ENCODE data around the gene ASS1. TPM values are rescaled to one million over a fixed set of nuclear protein-coding genes. Genes with fewer than 3 reads are reported as not detected.

Gene ASS1
- total RNA-seq, 1 experiment from 2014 or later: 40.3 TPM

DNA sequence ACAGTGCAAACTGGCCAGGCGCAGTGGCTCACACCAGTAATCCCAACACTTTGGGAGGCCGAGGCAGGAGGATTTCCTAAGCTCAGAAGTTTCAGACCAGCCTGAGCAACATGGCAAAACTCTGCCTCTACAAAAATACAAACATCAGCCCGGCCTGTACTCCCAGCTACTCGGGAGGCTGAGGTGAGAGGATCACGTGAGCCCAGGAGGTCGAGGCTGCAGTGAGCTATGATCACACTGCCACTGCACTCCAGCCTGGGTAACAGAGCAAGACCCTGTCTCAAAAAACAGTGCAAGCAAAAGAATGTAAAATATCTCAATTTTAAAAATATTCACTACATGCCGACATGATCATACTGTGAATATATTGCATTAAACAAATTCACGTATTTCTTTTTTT, 83.9 kb downstream of the ASS1 start:
- TF ChIP-seq, protein P1, sequence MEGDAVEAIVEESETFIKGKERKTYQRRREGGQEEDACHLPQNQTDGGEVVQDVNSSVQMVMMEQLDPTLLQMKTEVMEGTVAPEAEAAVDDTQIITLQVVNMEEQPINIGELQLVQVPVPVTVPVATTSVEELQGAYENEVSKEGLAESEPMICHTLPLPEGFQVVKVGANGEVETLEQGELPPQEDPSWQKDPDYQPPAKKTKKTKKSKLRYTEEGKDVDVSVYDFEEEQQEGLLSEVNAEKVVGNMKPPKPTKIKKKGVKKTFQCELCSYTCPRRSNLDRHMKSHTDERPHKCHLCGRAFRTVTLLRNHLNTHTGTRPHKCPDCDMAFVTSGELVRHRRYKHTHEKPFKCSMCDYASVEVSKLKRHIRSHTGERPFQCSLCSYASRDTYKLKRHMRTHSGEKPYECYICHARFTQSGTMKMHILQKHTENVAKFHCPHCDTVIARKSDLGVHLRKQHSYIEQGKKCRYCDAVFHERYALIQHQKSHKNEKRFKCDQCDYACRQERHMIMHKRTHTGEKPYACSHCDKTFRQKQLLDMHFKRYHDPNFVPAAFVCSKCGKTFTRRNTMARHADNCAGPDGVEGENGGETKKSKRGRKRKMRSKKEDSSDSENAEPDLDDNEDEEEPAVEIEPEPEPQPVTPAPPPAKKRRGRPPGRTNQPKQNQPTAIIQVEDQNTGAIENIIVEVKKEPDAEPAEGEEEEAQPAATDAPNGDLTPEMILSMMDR (IDR thresholded peaks at IDR 0.05; ENCODE audit: unreplicated experiment): no peak
- DNase-seq: no peak
- H3K4me3 Mint-ChIP-seq (ENCODE audit: low read depth, unreplicated experiment): no peak overlapping the region
- H3K9me3 Mint-ChIP-seq (ENCODE audit: low read depth, unreplicated experiment): no peaks in the 10 kb centered on the region
- H3K27me3 Mint-ChIP-seq (ENCODE audit: unreplicated experiment): peaks cover 35% of the 10 kb centered on the region
- CTCF ChIA-PET: interaction anchor here (0.5 kb wide), 1 partner anchor 195 kb away, joined by 4 read pairs; no protein-coding TSS in a partner anchor
- no peak overlapping the region for H3K27ac Mint-ChIP-seq (ENCODE audit: unreplicated experiment)
- no TSS peak for BruUV-seq (replicated peaks)
- no peaks in the 10 kb centered on the region for H3K4me1 Mint-ChIP-seq (ENCODE audit: low read depth, unreplicated experiment)
- H3K36me3 Mint-ChIP-seq (ENCODE audit: insufficient read depth, unreplicated experiment): no peaks in the 10 kb centered on the region
- intact Hi-C loops (cut with micrococcal nuclease; ENCODE audit: unreplicated experiment): no loop called here

DNA sequence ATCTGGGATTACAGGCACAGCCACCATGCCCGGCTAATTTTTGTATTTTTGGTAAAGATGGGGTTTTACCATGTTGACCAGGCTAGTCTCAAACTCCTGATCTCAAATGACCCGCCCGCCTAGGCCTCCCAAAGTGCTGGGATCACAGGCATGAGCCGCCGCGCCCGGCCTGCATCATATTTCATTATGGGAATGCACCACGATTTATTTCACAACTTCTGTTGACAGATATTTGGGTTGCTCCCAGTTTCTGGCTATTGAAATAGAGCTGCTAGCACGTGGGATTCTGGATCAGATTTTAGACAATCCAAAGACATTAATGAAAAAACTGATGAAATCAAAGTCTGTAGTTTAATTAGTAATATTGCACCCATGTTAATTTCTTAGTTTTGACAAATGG, 86.2 kb downstream of the ASS1 start:
- CTCF ChIA-PET: no interaction called here
- no peak overlapping the region for H3K4me3 Mint-ChIP-seq (ENCODE audit: low read depth, unreplicated experiment)
- H3K36me3 Mint-ChIP-seq (ENCODE audit: insufficient read depth, unreplicated experiment): no peaks in the 10 kb centered on the region
- no peaks in the 10 kb centered on the region for H3K9me3 Mint-ChIP-seq (ENCODE audit: low read depth, unreplicated experiment)
- no peaks in the 10 kb centered on the region for H3K4me1 Mint-ChIP-seq (ENCODE audit: low read depth, unreplicated experiment)
- H3K27ac Mint-ChIP-seq (ENCODE audit: unreplicated experiment): no peak overlapping the region
- H3K27me3 Mint-ChIP-seq (ENCODE audit: unreplicated experiment): peaks cover 38% of the 10 kb centered on the region
- no peak for DNase-seq
- intact Hi-C loops (cut with micrococcal nuclease; ENCODE audit: unreplicated experiment): no loop called here
- no TSS peak for BruUV-seq (replicated peaks)
- TF ChIP-seq, protein P1 (IDR thresholded peaks at IDR 0.05; ENCODE audit: unreplicated experiment): no peak

DNA sequence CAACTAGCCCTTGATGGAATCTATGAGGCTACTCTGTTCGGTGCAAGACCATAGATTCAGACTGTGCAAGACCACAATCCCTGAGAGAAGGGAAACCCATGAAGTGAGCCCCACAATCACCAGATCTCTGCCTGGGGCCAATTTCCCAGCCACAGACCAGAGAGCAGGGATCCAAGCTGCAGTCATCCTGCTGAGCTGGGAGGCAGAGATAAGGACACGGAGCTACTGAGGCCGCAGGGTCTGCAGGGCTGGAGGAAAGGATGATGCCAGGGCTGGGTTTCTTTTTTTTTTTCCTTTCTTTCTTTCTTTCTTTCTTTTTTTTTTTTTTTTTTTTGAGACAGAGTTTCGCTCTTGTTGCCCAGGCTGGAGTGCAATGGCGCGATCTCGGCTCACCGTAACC, 86.9 kb downstream of the ASS1 start:
- Mint-ChIP-seq H3K9me3 (ENCODE audit: low read depth, unreplicated experiment) (no peaks in the 10 kb centered on the region), H3K4me3 (ENCODE audit: low read depth, unreplicated experiment) (no peak overlapping the region), H3K36me3 (ENCODE audit: insufficient read depth, unreplicated experiment) (no peaks in the 10 kb centered on the region), H3K27me3 (ENCODE audit: unreplicated experiment) (peaks cover 38% of the 10 kb centered on the region), H3K27ac (ENCODE audit: unreplicated experiment) (no peak overlapping the region), H3K4me1 (ENCODE audit: low read depth, unreplicated experiment) (no peaks in the 10 kb centered on the region)
- no TSS peak for BruUV-seq (replicated peaks)
- DNase-seq: no peak
- intact Hi-C loops (cut with micrococcal nuclease; ENCODE audit: unreplicated experiment): no loop called here
- TF ChIP-seq, protein P1 (IDR thresholded peaks at IDR 0.05; ENCODE audit: unreplicated experiment): no peak
- CTCF ChIA-PET: interaction anchor here (0.6 kb wide), 1 partner anchor 18 kb away, joined by 4 read pairs; no protein-coding TSS in a partner anchor

DNA sequence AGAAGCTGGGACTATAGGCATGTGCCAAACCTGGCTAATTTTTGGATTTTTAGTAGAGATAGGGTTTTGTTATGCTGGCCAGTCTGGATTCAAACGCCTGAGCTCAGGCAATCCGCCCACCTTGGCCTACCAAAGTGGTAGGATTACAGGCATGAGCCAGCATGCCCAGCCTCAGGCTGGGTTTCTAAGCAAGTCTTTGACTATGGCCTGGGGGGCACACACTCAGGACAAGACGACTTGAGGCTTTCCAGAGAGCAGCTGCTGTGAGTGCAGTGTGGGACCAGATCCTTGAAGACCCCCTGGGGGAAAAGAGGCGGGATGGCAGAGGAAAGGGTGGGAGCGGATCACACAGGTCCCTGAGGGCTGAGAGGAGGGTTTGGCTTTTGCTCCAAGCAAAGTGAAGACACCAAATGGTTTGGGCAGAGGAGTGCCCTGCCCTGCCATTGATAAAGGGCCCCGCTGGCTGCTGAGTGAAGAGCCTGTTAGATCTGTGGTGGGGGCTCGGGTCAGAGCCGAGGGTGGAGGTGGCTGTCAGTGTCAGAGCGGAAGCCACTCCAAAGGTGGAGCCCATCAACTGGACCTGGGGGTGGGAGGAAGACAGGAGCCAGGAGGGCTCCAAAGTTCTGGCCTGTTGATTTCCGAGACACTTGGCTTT, 87.8 kb downstream of the ASS1 start:
- Mint-ChIP-seq H3K27me3 (ENCODE audit: unreplicated experiment) (peaks cover 38% of the 10 kb centered on the region), H3K36me3 (ENCODE audit: insufficient read depth, unreplicated experiment) (no peaks in the 10 kb centered on the region), H3K4me3 (ENCODE audit: low read depth, unreplicated experiment) (no peak overlapping the region), H3K27ac (ENCODE audit: unreplicated experiment) (no peak overlapping the region), H3K4me1 (ENCODE audit: low read depth, unreplicated experiment) (no peaks in the 10 kb centered on the region), H3K9me3 (ENCODE audit: low read depth, unreplicated experiment) (no peaks in the 10 kb centered on the region)
- intact Hi-C loops (cut with micrococcal nuclease; ENCODE audit: unreplicated experiment): no loop called here
- TF ChIP-seq, protein P1 (IDR thresholded peaks at IDR 0.05; ENCODE audit: unreplicated experiment): no peak
- DNase-seq: no peak
- no TSS peak for BruUV-seq (replicated peaks)
- CTCF ChIA-PET: interaction anchor here (0.5 to 0.6 kb wide), 2 partner anchors 9 to 18 kb away, joined by 4 read pairs; no protein-coding TSS in a partner anchor

Data from Calu3 (cell line).